Measurements from ENCODE around the gene RYR3.

The RYR3 gene

DNA sequence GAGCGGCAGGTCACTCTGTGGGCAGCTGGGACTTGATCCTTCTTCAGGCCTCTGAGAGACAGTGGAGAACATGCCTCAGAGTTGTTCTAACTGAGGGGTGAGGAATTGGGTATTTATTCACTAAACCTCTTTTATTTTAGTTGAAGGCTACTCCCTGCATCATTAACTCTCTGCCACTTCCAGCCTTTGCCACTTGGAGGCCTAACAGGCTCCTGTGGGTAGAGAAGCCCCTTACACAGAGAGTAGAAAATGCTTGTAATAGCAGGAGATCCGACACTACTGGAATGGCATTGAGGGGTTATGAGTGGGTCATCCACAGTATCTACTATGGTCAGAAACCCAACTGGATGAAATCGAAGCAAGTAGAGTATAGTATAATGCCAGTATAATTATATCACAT, 81.7 kb downstream of the RYR3 start:
- no peak for DNase-seq

GRCh38 chr15:33393546-33393945, 82.8 kb downstream of the RYR3 start:
- DNase-seq = no peak

- no peak for DNase-seq
These were observed 84.6 kb downstream of the RYR3 start for GRCh38 chr15:33395321-33395720.

GRCh38 chr15:33395846-33396245, 85.1 kb downstream of the RYR3 start:
- DNase-seq = no peak

- DNase-seq = no peak
These were observed 85.7 kb downstream of the RYR3 start for GRCh38 chr15:33396475-33396874.

DNA sequence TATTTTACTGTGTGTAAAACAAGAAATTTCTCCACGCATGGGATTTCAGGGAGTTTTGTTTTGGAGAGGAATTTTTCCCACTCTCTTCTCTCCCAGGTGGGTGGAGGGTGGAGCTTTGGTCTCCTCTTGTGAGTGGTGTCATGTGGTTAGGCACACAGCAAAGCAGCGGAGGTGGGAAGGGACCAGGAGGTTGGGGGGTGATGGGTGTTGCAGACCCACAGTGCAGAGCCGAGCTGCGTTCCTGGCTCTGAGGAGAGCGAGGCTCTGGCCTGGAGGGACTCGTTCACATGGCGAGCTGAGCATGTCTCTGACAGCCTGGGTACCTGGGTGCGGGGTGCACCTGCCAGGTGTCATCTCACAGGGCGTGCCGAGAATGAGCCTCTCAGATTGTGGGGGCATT, 87.8 kb downstream of the RYR3 start:
- DNase-seq = no peak

DNA sequence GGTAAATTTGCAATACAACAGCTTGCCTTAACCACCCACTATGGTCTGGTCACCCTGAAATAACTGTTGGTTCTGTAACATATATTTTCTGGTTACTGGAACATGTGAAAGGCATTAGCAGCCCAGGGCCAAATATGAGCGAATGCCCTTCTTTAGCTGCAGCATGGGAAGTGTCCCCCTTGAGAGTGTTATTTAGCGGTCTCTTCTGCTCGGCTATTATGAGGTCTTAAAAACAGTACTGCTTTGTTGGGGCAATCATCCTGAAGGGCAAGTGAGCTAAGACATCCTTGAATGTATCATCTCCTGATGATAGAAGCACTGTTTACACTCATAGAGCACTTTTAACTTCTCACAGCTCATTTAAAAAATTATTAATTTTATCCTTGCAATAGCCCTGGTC, 90.2 kb downstream of the RYR3 start:
- DNase-seq = no peak

DNA sequence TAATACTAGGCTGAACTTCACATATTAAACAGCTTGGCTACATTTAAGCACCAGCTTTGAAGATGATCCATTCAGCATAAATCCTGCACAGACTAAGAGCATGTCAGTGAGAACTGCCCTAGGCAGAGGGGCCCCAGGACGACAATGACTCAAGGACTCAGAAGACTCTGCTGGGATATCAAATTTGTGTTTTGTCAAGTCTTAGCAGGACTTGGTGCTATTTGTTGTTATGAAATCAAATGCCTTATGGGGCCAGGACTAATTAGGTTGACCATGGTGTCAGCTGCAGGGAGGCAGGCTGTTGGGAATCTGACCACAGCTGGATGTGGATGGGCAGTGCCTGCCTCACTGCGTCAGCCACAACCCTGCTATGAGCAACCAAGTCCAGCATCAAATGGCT, 91.8 kb downstream of the RYR3 start:
- no peak for DNase-seq

- DNase-seq = no peak
These were observed 94.3 kb downstream of the RYR3 start for GRCh38 chr15:33405096-33405495.

DNA sequence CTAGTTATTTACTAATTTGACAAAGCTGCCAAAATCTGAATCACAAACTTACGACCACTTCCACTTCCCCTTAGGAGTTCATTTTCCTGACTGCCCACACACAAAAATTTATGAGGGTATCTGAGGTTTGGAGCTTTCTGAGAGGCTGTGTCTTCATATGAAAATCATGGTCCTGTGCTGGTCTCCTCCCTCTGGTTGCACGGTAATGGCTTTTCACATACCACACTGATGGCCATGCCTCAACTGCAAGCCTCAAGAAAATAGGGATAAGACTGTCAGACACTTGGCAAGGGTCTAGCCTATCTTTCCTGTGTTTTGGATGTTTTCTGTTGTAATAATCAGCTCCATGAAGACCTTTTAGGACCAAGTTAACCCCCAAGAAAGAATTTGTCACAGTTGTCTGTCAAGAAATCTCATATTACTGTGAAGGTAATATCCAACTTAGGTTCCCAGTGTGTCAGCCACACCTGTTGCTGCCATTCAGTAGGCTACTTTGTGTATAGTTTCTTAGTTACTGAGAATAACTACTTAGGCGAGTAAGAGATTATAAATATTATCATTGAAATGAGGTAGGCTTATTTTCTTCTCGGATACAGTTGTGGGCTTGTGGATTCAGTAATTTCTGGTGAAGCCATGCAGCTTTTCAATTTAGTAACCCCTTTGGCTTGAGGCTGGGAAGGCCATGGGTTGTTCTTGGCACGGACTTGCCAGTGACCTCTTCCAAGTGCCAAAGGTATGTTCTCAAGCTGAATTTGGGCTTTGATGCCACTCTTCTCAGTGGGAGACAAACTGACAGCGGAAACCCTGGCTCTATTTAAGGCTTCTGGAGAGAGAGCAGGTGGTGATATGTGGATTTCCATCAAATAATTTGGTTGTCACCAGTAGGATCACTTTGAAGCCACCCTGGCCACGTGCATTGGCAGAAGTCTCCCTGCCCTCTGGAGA, 101.1 kb downstream of the RYR3 start:
- DNase-seq = no peak

DNA sequence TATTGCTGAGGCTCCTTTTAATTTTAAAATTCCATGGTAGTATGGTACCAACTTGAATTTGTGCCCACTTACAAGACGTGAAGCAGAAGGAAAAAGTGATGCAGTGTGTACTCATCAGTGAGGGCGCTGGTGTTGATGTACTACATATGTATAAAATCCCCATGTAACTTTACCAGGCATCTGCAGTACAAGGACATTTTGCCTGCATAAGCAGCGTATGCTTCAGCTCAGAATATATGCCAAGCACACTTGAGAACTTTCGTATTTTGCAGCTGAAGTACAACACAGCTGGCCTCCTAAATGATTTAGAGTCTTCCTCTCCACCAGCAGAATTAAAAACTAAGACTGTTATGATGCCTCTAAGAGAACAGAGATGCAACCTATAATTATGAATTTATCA, 108.9 kb downstream of the RYR3 start:
- DNase-seq = no peak

DNA sequence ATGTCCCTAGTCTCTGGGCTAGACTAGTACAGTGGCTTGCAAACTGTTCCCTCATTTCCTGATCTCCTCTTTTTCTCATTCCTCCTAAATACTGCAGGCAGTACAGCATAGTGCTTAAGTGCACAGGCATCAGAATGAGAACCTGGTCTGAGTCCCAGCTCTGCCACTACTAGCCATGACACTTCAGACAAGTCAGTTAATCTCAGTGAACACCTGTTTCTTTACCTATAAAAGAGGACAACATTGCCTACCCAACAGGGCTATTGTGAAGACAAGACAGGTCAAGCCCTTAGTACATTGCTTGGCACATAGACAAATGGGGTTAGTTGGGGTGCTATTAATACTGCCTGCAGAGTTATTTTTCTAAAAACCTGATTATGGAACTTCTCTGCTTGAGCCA, 113.3 kb downstream of the RYR3 start:
- DNase-seq = no peak

DNA sequence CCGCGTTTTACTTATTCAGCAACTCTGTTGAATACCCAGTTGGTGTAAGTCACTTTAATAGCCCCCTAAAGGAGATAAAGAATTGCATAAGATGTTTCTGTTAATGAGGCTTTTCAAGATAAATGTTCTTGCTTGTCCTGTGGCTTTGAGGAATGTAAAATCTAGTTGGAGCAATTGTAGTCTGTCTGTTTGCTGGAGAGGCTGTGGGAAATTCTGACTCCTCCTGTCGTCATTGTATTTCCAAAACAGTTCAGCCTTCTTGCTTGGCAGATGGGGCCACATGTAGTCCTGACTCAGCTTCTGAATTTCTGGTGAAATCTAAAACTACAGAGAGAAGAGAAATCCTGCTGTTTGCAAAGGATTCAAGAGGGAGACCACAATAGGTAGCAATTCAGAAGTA, 114.4 kb downstream of the RYR3 start:
- no peak for DNase-seq

DNA sequence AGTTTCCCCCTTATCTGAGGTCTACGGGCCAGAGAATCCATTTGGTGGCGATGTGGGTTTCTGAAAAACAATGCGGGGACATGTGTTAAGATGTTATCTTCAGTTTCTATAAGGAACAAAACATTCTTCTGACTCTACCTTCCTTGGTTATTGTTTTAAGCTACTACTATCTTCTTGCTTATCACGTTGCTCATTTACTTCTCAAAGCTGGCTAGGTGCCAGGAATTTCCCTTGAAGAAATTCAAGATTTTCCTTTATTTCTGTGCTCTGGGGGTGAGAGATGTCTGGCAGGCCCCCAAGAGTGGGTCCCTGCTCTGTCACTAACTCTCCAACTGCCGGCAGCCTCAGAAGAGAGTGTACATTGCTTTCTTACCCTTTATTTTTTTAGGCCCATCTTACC, 119.8 kb downstream of the RYR3 start:
- DNase-seq = no peak

- no peak for DNase-seq
These were observed 123.1 kb downstream of the RYR3 start for GRCh38 chr15:33433821-33434220.

GRCh38 chr15:33438396-33438795, 127.6 kb downstream of the RYR3 start:
- DNase-seq = no peak

DNA sequence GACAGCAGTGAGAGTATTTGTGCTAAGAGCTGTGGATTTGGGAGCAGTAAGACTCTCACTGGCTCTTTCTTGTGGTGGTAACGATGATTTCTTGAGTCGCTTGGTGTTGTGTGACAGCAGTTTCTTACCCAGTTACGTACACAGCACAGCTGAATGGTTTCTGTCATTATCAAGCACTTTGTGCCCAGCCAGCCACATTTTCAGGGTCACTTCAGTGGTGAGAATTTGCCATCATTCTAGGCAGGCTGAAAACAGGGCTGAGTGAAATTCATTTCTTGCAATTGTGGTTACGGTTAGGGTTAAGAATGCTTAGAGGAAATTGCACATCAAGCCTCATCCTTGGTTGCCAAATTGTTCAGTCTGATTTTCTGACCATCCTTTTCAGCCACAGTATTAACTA, 130.1 kb downstream of the RYR3 start:
- DNase-seq = peak; percentile 32

- no peak for DNase-seq
These were observed 131.7 kb downstream of the RYR3 start for GRCh38 chr15:33442449-33442848.

DNA sequence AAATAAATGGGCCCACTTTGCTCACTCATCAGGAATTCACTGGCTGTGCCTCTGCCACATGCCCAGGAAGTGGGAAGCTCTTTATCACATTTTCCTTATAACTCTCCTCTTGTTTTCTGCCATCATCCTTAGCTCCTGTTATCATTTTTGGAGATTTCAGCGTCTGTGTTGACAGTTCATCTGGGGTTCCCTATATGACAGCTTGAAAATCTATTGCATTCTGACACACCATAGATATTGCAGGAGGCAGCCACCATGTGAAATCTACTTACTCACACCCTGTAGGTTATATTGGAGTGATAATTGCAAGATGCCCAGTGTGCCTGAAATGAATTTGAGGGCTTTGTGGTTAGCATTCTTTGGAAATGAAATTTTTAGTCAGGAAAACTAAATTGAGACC, 132.9 kb downstream of the RYR3 start:
- no peak for DNase-seq

DNA sequence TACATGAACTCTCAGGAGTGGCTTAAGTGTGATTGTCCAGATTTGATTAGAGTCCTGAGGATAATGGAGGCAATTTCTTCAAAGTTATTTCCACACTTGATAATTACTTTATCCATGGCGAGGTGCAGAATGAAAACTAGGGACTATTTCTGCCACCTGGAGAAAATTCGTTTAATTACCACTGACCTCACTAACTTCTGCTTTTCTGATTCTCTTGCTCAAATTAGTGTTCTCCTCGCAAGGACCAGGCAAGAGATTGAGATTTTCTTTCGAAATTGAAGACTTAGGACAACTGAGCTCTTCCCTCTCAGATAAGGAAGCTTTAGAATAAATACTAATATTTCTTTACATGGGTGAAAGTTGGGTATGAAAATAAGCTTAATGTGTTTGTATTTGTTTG, 135.2 kb downstream of the RYR3 start:
- no peak for DNase-seq

DNA sequence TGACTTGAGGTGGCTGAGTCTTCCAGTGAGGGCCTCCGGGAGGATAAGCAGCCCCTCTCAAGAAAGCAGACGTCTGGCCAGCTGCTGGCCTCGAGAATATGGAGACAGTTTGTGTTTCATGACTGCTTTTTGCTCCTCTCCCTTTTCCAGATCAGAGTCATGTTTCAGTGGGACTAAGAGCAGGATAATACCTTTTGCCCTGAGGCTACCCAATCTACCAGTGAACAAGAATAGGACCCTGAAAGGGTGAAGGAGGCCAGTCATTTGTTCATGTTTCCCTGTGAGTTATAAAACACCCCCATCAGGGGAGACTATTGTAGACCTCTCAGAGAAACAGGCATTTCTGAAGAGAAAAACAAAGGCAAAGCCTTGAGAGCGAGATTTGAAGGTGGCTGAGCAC, 137.4 kb downstream of the RYR3 start:
- DNase-seq = no peak

DNA sequence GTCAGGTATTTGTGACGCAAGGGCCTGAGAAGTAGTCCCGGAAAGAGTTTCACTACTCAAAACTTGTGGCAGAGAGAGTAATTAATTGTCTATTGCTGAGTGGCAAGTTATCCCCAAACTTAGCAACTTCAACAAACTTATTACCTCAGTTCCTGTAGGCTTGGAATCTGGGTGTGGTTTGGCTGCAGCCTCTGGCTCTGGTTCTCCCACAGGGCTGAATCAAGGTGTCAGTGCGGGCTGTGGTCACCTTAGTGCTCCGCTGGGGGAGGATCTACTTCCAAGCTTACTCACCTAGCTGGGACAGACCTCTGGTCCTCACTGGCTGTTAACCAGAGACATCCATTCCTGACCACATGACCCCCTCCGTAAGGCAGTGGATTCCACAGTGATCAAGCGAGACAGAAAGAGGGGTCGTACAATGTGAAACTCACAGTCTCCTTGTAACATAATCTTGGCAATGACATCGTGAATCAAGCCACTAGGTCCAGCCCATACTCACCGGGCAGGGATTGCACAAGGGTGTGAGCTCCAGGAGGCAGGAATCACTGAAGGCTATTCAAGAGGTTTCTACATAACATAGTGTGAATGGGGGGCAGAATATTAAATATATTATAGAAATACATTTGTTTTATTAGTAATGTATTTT, 138.3 kb downstream of the RYR3 start:
- DNase-seq = no peak

- no peak for DNase-seq
These were observed 139.0 kb downstream of the RYR3 start for GRCh38 chr15:33449810-33450209.

DNA sequence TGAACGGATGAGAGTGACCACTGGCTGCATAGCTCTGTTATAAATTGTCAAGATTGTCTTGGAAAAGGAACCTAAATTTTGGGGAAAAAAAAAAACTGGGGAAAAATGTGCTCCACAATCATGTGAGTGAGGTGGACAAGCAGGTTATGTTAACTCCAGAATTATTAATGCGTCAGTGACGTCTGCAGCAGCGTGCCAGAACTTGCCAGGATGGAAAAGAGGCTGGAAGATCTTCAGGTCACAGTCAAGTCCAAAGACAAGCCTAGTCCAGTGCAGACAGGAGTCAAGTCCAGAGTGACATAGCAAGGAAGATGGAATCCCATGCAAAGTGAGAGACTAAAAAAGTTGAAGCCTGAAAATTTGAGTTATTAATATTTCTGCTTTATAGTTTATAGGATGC, 140.6 kb downstream of the RYR3 start:
- no peak for DNase-seq

GRCh38 chr15:33453761-33454160, 143.0 kb downstream of the RYR3 start:
- DNase-seq = no peak
